ENCODE data around the gene PGLYRP2. TPM values are rescaled to one million over a fixed set of nuclear protein-coding genes. Genes with fewer than 3 reads are reported as not detected.

The PGLYRP2 gene
- total and polyA plus RNA-seq, 2 of the 13 experiments (the other 11 are each of a cell fraction or from before 2014, with no cell fraction given): 0.04 to 1.0 TPM

DNA sequence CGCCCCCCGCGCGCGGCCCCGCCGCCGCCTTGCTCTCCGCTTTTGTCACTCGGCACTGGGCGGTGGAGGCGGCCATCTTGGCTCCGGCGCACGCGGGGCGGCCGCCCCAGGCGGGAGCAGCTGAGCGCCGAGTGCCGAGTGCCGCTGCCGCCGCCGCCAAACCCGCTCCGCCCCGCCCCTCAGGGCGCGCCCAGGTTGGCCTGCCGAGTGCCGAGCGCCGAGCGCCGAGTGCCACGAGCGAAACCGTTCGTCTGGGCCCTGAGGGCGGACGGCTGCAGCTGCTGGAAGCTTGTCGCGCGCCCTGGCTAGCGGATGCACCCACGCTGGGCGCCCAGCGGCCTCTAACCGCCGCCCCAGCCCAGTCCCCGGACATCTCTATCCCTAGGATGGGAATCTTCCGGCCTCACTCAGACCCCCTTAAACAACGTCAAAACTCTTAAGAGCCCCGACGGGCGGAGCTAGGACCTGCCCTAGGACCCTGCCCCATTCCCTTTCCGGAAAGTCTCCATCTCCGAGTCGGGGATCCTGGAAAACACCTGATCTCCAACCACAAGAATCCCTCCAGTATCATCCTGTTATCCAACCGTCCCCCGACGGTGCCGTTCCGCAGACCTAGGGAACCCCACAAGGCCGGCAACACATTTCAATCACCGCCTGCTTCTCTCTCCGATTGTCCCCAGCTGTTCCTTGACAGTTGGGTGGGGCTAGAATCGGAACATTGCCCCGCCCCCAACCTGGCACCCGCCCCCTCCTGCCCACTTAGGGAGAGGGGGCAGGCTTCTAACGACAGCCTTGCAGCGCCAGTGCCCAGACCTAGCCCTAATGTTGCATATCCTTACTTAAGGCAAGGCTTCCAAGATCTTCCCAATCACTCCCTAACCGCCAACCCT lies 46.4 kb downstream of the PGLYRP2 start (continued):
- TF ChIP-seq, protein P1, sequence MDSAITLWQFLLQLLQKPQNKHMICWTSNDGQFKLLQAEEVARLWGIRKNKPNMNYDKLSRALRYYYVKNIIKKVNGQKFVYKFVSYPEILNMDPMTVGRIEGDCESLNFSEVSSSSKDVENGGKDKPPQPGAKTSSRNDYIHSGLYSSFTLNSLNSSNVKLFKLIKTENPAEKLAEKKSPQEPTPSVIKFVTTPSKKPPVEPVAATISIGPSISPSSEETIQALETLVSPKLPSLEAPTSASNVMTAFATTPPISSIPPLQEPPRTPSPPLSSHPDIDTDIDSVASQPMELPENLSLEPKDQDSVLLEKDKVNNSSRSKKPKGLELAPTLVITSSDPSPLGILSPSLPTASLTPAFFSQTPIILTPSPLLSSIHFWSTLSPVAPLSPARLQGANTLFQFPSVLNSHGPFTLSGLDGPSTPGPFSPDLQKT (CRISPR knock-in tag; IDR thresholded peaks at IDR 0.05; ENCODE audit: borderline replicate concordance): no peak
- peak; percentile 35 for TF ChIP-seq MED1 (CRISPR knock-in tag; IDR thresholded peaks at IDR 0.05)
- peak; percentile 41; the same call in 1 of the 2 replicates for TF ChIP-seq ELF3 (CRISPR knock-in tag; IDR thresholded peaks at IDR 0.05)
- 0 out of 2 replicates have a peak, but pooled peaks have one; percentile 51 for TF ChIP-seq ZNF34 (CRISPR knock-in tag; IDR thresholded peaks at IDR 0.05; ENCODE audit: borderline replicate concordance)
- TF ChIP-seq ZBTB20 (CRISPR knock-in tag; IDR thresholded peaks at IDR 0.05; ENCODE audit: borderline replicate concordance, low read depth): no peak
- no peak for TF ChIP-seq ZNF75D (CRISPR knock-in tag; IDR thresholded peaks at IDR 0.05; ENCODE audit: borderline replicate concordance)
- TF ChIP-seq ZNF775 (CRISPR knock-in tag; IDR thresholded peaks at IDR 0.05; ENCODE audit: borderline replicate concordance): no peak
- 0 out of 2 replicates have a peak, but pooled peaks have one; percentile 41 for TF ChIP-seq ATAD3A (CRISPR knock-in tag; IDR thresholded peaks at IDR 0.05)
- 0 out of 2 replicates have a peak, but pooled peaks have one; percentile 23 for TF ChIP-seq PHF21A (CRISPR knock-in tag; IDR thresholded peaks at IDR 0.05)
- TF ChIP-seq ZNF761 (CRISPR knock-in tag; conservative IDR thresholded peaks at IDR 0.05): no peak
- no peak for TF ChIP-seq ZNF44 (CRISPR knock-in tag; IDR thresholded peaks at IDR 0.05)
- no peak for TF ChIP-seq ATF1 (CRISPR knock-in tag; IDR thresholded peaks at IDR 0.05)
- no peak for TF ChIP-seq CREM (IDR thresholded peaks at IDR 0.05)
- TF ChIP-seq CREM (CRISPR knock-in tag; IDR thresholded peaks at IDR 0.05): no peak
- no peak for TF ChIP-seq SOX6 (IDR thresholded peaks at IDR 0.05)
- TF ChIP-seq SOX6 (CRISPR knock-in tag; IDR thresholded peaks at IDR 0.05): no peak
- no peak for TF ChIP-seq GTF2F1 (IDR thresholded peaks at IDR 0.05; ENCODE audit: low read length)
- no peak for TF ChIP-seq IKZF1 (IDR thresholded peaks at IDR 0.05)
- no peak for TF ChIP-seq ZSCAN12 (CRISPR knock-in tag; IDR thresholded peaks at IDR 0.05)
- no peak for TF ChIP-seq NFATC3 (CRISPR knock-in tag; IDR thresholded peaks at IDR 0.05)
- no peak for TF ChIP-seq ZNF652 (CRISPR knock-in tag; IDR thresholded peaks at IDR 0.05; ENCODE audit: borderline replicate concordance, low read depth)
- TF ChIP-seq RARA (CRISPR knock-in tag; IDR thresholded peaks at IDR 0.05): 0 out of 2 replicates have a peak, but pooled peaks have one; percentile 9
- TF ChIP-seq ZFP37 (CRISPR knock-in tag; IDR thresholded peaks at IDR 0.05; ENCODE audit: borderline replicate concordance): no peak
- TF ChIP-seq RFXAP (CRISPR knock-in tag; IDR thresholded peaks at IDR 0.05; ENCODE audit: borderline replicate concordance): peak; percentile 55; the same call in 1 of the 2 replicates
- peak; percentile 74; the same call in 1 of the 2 replicates for TF ChIP-seq ZNF451 (CRISPR knock-in tag; IDR thresholded peaks at IDR 0.05)
- no peak for TF ChIP-seq MYPOP (CRISPR knock-in tag; IDR thresholded peaks at IDR 0.05)
- peak; percentile 57; the same call in 1 of the 2 replicates for TF ChIP-seq ZNF749 (CRISPR knock-in tag; IDR thresholded peaks at IDR 0.05; ENCODE audit: borderline replicate concordance)
- TF ChIP-seq ZSCAN20 (CRISPR knock-in tag; IDR thresholded peaks at IDR 0.05; ENCODE audit: borderline replicate concordance): no peak
- peak; percentile 67 for TF ChIP-seq RAD21 (CRISPR knock-in tag; IDR thresholded peaks at IDR 0.05)
- TF ChIP-seq PRMT3 (CRISPR knock-in tag; IDR thresholded peaks at IDR 0.05; ENCODE audit: borderline replicate concordance, low read depth): no peak; the same call in 1 of the 2 replicates
- TF ChIP-seq ZNF703 (CRISPR knock-in tag; IDR thresholded peaks at IDR 0.05; ENCODE audit: borderline replicate concordance): no peak
- no peak for TF ChIP-seq GTF3A (CRISPR knock-in tag; conservative IDR thresholded peaks at IDR 0.05)
